ENCODE measurements around the gene ESYT2. TPM values are rescaled to one million over a fixed set of nuclear protein-coding genes. Genes with fewer than 3 reads are reported as not detected.
A peak's percentile ranks its signal among the peaks of the same experiment; 100 is the strongest.

Gene ESYT2
- total RNA-seq, 4 donors from 2014 or later: 91.6 to 159 (median 100) TPM

GRCh38 chr7:158849768-158850544, 20.6 kb upstream of the ESYT2 start:
- no peaks in the 10 kb centered on the region for H3K36me3 ChIP-seq
- H3K4me1 ChIP-seq: no peaks in the 10 kb centered on the region
- H3K9me3 ChIP-seq: no peaks in the 10 kb centered on the region
- TF ChIP-seq, protein P1, sequence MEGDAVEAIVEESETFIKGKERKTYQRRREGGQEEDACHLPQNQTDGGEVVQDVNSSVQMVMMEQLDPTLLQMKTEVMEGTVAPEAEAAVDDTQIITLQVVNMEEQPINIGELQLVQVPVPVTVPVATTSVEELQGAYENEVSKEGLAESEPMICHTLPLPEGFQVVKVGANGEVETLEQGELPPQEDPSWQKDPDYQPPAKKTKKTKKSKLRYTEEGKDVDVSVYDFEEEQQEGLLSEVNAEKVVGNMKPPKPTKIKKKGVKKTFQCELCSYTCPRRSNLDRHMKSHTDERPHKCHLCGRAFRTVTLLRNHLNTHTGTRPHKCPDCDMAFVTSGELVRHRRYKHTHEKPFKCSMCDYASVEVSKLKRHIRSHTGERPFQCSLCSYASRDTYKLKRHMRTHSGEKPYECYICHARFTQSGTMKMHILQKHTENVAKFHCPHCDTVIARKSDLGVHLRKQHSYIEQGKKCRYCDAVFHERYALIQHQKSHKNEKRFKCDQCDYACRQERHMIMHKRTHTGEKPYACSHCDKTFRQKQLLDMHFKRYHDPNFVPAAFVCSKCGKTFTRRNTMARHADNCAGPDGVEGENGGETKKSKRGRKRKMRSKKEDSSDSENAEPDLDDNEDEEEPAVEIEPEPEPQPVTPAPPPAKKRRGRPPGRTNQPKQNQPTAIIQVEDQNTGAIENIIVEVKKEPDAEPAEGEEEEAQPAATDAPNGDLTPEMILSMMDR (IDR thresholded peaks at IDR 0.05): no peak
- no peak for TF ChIP-seq POLR2A (IDR thresholded peaks at IDR 0.05)
- intact Hi-C loops (cut with DNase I; ENCODE audit: low total_unique reads): no loop called here
- H3K27ac ChIP-seq: no peak overlapping the region
- H3K27me3 ChIP-seq: no peaks in the 10 kb centered on the region
- no peak overlapping the region for H3K4me3 ChIP-seq
- no peak for DNase-seq

- no peaks in the 10 kb centered on the region for H3K9me3 ChIP-seq
- H3K27ac ChIP-seq: no peak overlapping the region
- no peaks in the 10 kb centered on the region for H3K36me3 ChIP-seq
- H3K4me1 ChIP-seq: no peaks in the 10 kb centered on the region
- DNase-seq: no peak
- no peak overlapping the region for H3K4me3 ChIP-seq
- TF ChIP-seq POLR2A (IDR thresholded peaks at IDR 0.05): no peak
- TF ChIP-seq, protein P1 (IDR thresholded peaks at IDR 0.05): no peak
- intact Hi-C loops (cut with DNase I; ENCODE audit: low total_unique reads): no loop called here
- no peaks in the 10 kb centered on the region for H3K27me3 ChIP-seq
These were observed 20.1 kb upstream of the ESYT2 start for GRCh38 chr7:158849442-158849767.

GRCh38 chr7:158847451-158847866, 18.1 kb upstream of the ESYT2 start:
- no peak for TF ChIP-seq POLR2A (IDR thresholded peaks at IDR 0.05)
- TF ChIP-seq, protein P1 (IDR thresholded peaks at IDR 0.05): no peak
- Histone ChIP-seq H3K36me3 (no peaks in the 10 kb centered on the region), H3K27ac (peak overlapping the region; percentile 10 to 34), H3K9me3 (no peaks in the 10 kb centered on the region), H3K4me3 (no peak overlapping the region), H3K27me3 (no peaks in the 10 kb centered on the region), H3K4me1 (no peaks in the 10 kb centered on the region)
- intact Hi-C loops (cut with DNase I; ENCODE audit: low total_unique reads): no loop called here
- DNase-seq: no peak

DNA sequence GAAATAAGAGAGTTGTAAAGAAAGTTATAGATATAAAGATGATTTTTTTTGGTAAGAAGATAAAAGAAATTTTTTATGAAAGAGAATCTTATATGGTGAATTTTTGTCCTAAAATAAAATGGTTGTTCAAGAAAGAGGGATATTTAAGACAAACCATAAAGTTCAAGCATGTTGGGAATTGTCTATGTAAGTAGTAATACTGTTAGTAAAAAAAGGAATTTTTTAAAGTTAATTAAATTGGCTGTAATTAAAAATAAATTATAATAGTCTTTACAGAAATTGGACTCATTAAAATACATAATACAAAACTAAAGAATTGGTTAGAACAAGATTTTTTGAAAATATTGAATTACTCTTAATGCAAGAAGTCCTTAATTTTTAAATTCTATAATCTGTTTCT, 17.0 kb upstream of the ESYT2 start:
- Histone ChIP-seq H3K36me3 (no peaks in the 10 kb centered on the region), H3K4me1 (no peaks in the 10 kb centered on the region), H3K4me3 (no peak overlapping the region), H3K27ac (no peak overlapping the region), H3K27me3 (no peaks in the 10 kb centered on the region), H3K9me3 (no peaks in the 10 kb centered on the region)
- intact Hi-C loops (cut with DNase I; ENCODE audit: low total_unique reads): no loop called here
- TF ChIP-seq, protein P1 (IDR thresholded peaks at IDR 0.05): no peak
- TF ChIP-seq POLR2A (IDR thresholded peaks at IDR 0.05): no peak
- DNase-seq: no peak

- TF ChIP-seq, protein P1 (IDR thresholded peaks at IDR 0.05): no peak
- no peak for TF ChIP-seq POLR2A (IDR thresholded peaks at IDR 0.05)
- intact Hi-C loops (cut with DNase I; ENCODE audit: low total_unique reads): no loop called here
These were observed 14.5 kb upstream of the ESYT2 start for GRCh38 chr7:158843771-158844170.

More at GRCh38 chr7:158843771-158844170, 14.5 kb upstream of the ESYT2 start:
- Histone ChIP-seq H3K27ac (no peak overlapping the region), H3K4me3 (no peak overlapping the region), H3K36me3 (no peaks in the 10 kb centered on the region), H3K9me3 (no peaks in the 10 kb centered on the region), H3K4me1 (no peaks in the 10 kb centered on the region), H3K27me3 (no peaks in the 10 kb centered on the region)
- DNase-seq: no peak

Data from uterus (tissue), 4 donors.